H1 (cell line): ENCODE measurements around the gene ZC3H14. TPM values are rescaled to one million over a fixed set of nuclear protein-coding genes. Genes with fewer than 3 reads are reported as not detected.

Experiments used
- CTCF ChIA-PET: fragments of 300-600 bp; sonication (Branson Sonifier 250); formaldehyde crosslinking; loops from one replicate; lab custom pipeline; 2021; ENCODE audit not compliant: partially characterized antibody; lab: Charles Lee
- POLR2A ChIA-PET: fragments of 300-600 bp; sonication (Branson Sonifier 250); formaldehyde crosslinking; loops from one replicate; lab custom pipeline; 2021; ENCODE audit warnings: inconsistent platforms; ENCODE audit not compliant: partially characterized antibody; lab: Charles Lee
- DNase-seq, 2 experiments: peaks; one replicate each; pipeline versions ENCODE4 v3.0.0 to v3.0.0-alpha.2; 2010 to 2022; ENCODE audit warnings: low spot score in 2 of 2, low read depth in 1 of 2, mixed read lengths in 1 of 2
- FAIRE-seq: peaks from 2 replicates; lab custom pipeline; 2011; peaks lifted over from hg19 to GRCh38; lab: Jason Lieb, UNC
- H2AFZ ChIP-seq: 2 replicates; pipeline ENCODE4 v1.8.1; 2012; ENCODE audit warnings: low read length, inconsistent platforms
- H2AK5ac ChIP-seq: 2 replicates; pipeline ENCODE4 v1.6.1; 2013; ENCODE audit warnings: low read depth, low read length
- H2BK120ac ChIP-seq: replicated peaks from 2 replicates; pipeline ENCODE3; 2013; ENCODE audit warnings: low read depth, low read length, inconsistent platforms
- H2BK12ac ChIP-seq: 2 replicates; pipeline ENCODE4 v1.6.1; 2013; ENCODE audit warnings: low read depth, low read length
- H2BK15ac ChIP-seq: 2 replicates; pipeline ENCODE4 v1.6.1; 2013; ENCODE audit warnings: low read length
- H2BK20ac ChIP-seq: 2 replicates; pipeline ENCODE4 v1.6.1; 2013; ENCODE audit warnings: low read length
- H2BK5ac ChIP-seq: 2 replicates; pipeline ENCODE4 v1.6.1; 2013; ENCODE audit warnings: low read depth, low read length
- H3K14ac ChIP-seq: 2 replicates; pipeline ENCODE4 v1.6.1; 2013; ENCODE audit warnings: inconsistent platforms; ENCODE audit not compliant: insufficient read length
- H3K18ac ChIP-seq: 2 replicates; pipeline ENCODE4 v1.6.1; 2013; ENCODE audit warnings: low read length; ENCODE audit errors: extremely low read depth
- H3K23ac ChIP-seq: 2 replicates; pipeline ENCODE4 v1.6.1; 2013; ENCODE audit warnings: inconsistent platforms; ENCODE audit not compliant: insufficient read length
- H3K23me2 ChIP-seq: 2 replicates; pipeline ENCODE4 v1.6.1; 2013; ENCODE audit warnings: low read depth, low read length
- H3K27ac ChIP-seq: 2 replicates; pipeline ENCODE4 v1.6.1; 2011; ENCODE audit warnings: low read depth, low read length, inconsistent platforms
- H3K27me3 ChIP-seq, 4 experiments: replicated peaks in 1 of 4; 1 replicate in 1 of 4; 2 replicates in 3 of 4; pipeline versions ENCODE4 v1.6.1 to v1.8.1; 2011 to 2013; ENCODE audit warnings: low read length in 3 of 4, mild to moderate bottlenecking in 3 of 4, inconsistent platforms in 2 of 4, mixed read lengths in 2 of 4, moderate library complexity in 1 of 4; ENCODE audit not compliant: control insufficient read depth in 3 of 4, insufficient read depth in 3 of 4; ENCODE audit errors: extremely low read depth in 1 of 4
- H3K36me3 ChIP-seq, 4 experiments: 2 replicates each; pipeline versions ENCODE4 v1.6.1 to v1.8.1; 2011 to 2013; ENCODE audit warnings: mild to moderate bottlenecking in 4 of 4, low read length in 3 of 4, moderate library complexity in 2 of 4, control low read depth in 1 of 4, inconsistent platforms in 1 of 4; ENCODE audit not compliant: insufficient read depth in 4 of 4, control insufficient read depth in 2 of 4
- H3K4ac ChIP-seq: replicated peaks from 2 replicates; pipeline ENCODE3; 2013; ENCODE audit warnings: low read length, low read depth, mixed read lengths, inconsistent platforms; ENCODE audit not compliant: insufficient read length
- H3K4me1 ChIP-seq, 4 experiments: replicated peaks in 1 of 4; 1 replicate in 1 of 4; 2 replicates in 3 of 4; pipeline versions ENCODE4 v1.6.1 to v1.8.1; 2011 to 2013; ENCODE audit warnings: low read length in 3 of 4, inconsistent platforms in 2 of 4, mixed read lengths in 1 of 4; ENCODE audit not compliant: insufficient read depth in 4 of 4, control insufficient read depth in 3 of 4
- H3K4me2 ChIP-seq, 2 experiments: 2 replicates each; pipeline versions ENCODE4 v1.6.1 to v1.8.1; 2011 to 2013; ENCODE audit warnings: low read depth in 2 of 2, low read length in 2 of 2, control low read depth in 1 of 2, inconsistent platforms in 1 of 2, mild to moderate bottlenecking in 1 of 2; ENCODE audit not compliant: insufficient read depth in 1 of 2
- H3K4me3 ChIP-seq, 4 experiments: fragments of 200-600, 300-600 bp in 1 of 4; sonication (generic), shearing (Covaris generic), sonication (Bioruptor Twin) in 1 of 4; 2 replicates each; pipeline versions ENCODE4 v1.5.1 to v1.8.1; 2011 to 2016; ENCODE audit warnings: low read length in 4 of 4, low read depth in 3 of 4, control low read depth in 2 of 4, inconsistent platforms in 2 of 4, mild to moderate bottlenecking in 2 of 4, mixed read lengths in 1 of 4, moderate library complexity in 1 of 4; ENCODE audit not compliant: insufficient read depth in 2 of 4; ENCODE audit errors: extremely low read depth in 1 of 4
- H3K56ac ChIP-seq: replicated peaks from 2 replicates; pipeline ENCODE3; 2013; ENCODE audit warnings: low read depth, mild to moderate bottlenecking, mixed read lengths, low read length, inconsistent platforms; ENCODE audit not compliant: insufficient read length
- H3K79me1 ChIP-seq: 2 replicates; pipeline ENCODE4 v1.6.1; 2013; ENCODE audit warnings: low read depth, low read length, control low read depth
- H3K79me2 ChIP-seq, 2 experiments: 2 replicates each; pipeline versions ENCODE4 v1.6.1 to v1.8.1; 2012 to 2013; ENCODE audit warnings: low read length in 2 of 2, mild to moderate bottlenecking in 2 of 2, inconsistent platforms in 1 of 2; ENCODE audit not compliant: insufficient read depth in 2 of 2, control insufficient read depth in 1 of 2
- H3K9ac ChIP-seq, 4 experiments: replicated peaks in 1 of 4; 1 replicate in 1 of 4; 2 replicates in 3 of 4; pipeline versions ENCODE4 v1.6.1 to v1.8.1; 2011 to 2013; ENCODE audit warnings: low read depth in 3 of 4, low read length in 3 of 4, control low read depth in 2 of 4, mild to moderate bottlenecking in 2 of 4, moderate library complexity in 2 of 4, inconsistent platforms in 1 of 4; ENCODE audit errors: extremely low read depth in 1 of 4
- H3K9me3 ChIP-seq, 2 experiments: 2 replicates each; pipeline versions ENCODE4 v1.6.1 to v1.8.1; 2012 to 2013; ENCODE audit warnings: mild to moderate bottlenecking in 2 of 2, moderate library complexity in 2 of 2, control low read depth in 1 of 2, inconsistent platforms in 1 of 2, low read depth in 1 of 2, low read length in 1 of 2, mixed read lengths in 1 of 2; ENCODE audit not compliant: insufficient read depth in 2 of 2
- H4K20me1 ChIP-seq, 2 experiments: replicated peaks in 1 of 2; 2 replicates each; pipeline versions ENCODE3 to v1.8.1; 2011 to 2013; ENCODE audit warnings: inconsistent platforms in 2 of 2, low read length in 2 of 2, mild to moderate bottlenecking in 1 of 2; ENCODE audit not compliant: insufficient read depth in 2 of 2, control insufficient read depth in 1 of 2
- H4K5ac ChIP-seq: 2 replicates; pipeline ENCODE4 v1.6.1; 2013; ENCODE audit warnings: low read length, low read depth, mixed read lengths, inconsistent platforms; ENCODE audit not compliant: insufficient read length
- H4K8ac ChIP-seq: 2 replicates; pipeline ENCODE4 v1.8.0; 2013; ENCODE audit warnings: mild to moderate bottlenecking, moderate library complexity, low read length, inconsistent platforms; ENCODE audit not compliant: insufficient read depth; ENCODE audit errors: extremely low read depth
- H4K91ac ChIP-seq: replicated peaks from 2 replicates; pipeline ENCODE3; 2013; ENCODE audit warnings: low read length, mixed read lengths, inconsistent platforms; ENCODE audit not compliant: insufficient read length
- EP300 ChIP-seq, 2 experiments: IDR thresholded peaks; 1 replicate in 1 of 2; 2 replicates in 1 of 2; pipeline ENCODE4 v1.6.1; 2011 to 2012; ENCODE audit warnings: low read depth in 2 of 2, low read length in 2 of 2, mild to moderate bottlenecking in 2 of 2, borderline replicate concordance in 1 of 2, inconsistent platforms in 1 of 2, moderate library complexity in 1 of 2
- RXRA ChIP-seq: IDR thresholded peaks from 2 replicates; pipeline ENCODE4 v1.6.1; 2011; ENCODE audit warnings: low read depth, mild to moderate bottlenecking, low read length, moderate library complexity; ENCODE audit not compliant: insufficient read depth
- TEAD4 ChIP-seq: IDR thresholded peaks from 2 replicates; pipeline ENCODE4 v1.6.1; 2012; ENCODE audit warnings: low read depth, low read length, inconsistent platforms, mixed read lengths
- WGBS, 2 experiments: shearing (Covaris generic) in 1 of 2; methylation state at CpG; one replicate each; pipeline versions ENCODE4 v1.1.6 to v1.1.7; 2013 to 2015; ENCODE audit warnings: low lambda C conversion rate in 2 of 2, mixed read lengths in 2 of 2, inconsistent platforms in 1 of 2, low coverage in 1 of 2, missing lambda C conversion rate in 1 of 2; ENCODE audit not compliant: insufficient replicate concordance in 2 of 2, insufficient coverage in 1 of 2, insufficient read length in 1 of 2; ENCODE audit errors: extremely low coverage in 1 of 2, missing lambda C conversion rate in 1 of 2; 5-methylcytosine and 5-hydroxymethylcytosine counted together
- polyA plus RNA-seq, 7 experiments: library from polyadenylated mRNA; depleted of rRNA in 3 of 7; stranded (reverse) in 5 of 7; unstranded in 2 of 7; fragments of >200 nt in 5 of 7; fragments of 200-250 nt in 2 of 7; gene quantifications; 1 replicate in 5 of 7; 2 replicates in 1 of 7; 4 replicates in 1 of 7; pipeline versions ENCODE4 v1.2.1 to v1.2.3, GENCODE V29; 2011 to 2013; ENCODE audit warnings: missing spikeins in 2 of 7, mixed read lengths in 2 of 7
- total RNA-seq: library from RNA; stranded (reverse); fragmentation: NEBNext Ultra II Directional; extraction: Animal tissue kit (Norgen Biotek cat#: 25700); gene quantifications from 2 replicates; pipeline ENCODE4 v1.2.1, GENCODE V29; 2021
- TF ChIP-seq, protein P1 (sequence below): IDR thresholded peaks from 2 replicates; pipeline ENCODE4 v1.6.1; 2011; ENCODE audit warnings: low read length, improper control_type of control experiment

ZC3H14 gene
- total and polyA plus RNA-seq, 2 of the 8 experiments (the other 6 are each of a cell fraction or from before 2014, with no cell fraction given) = 86.0 to 99.1 TPM

DNA sequence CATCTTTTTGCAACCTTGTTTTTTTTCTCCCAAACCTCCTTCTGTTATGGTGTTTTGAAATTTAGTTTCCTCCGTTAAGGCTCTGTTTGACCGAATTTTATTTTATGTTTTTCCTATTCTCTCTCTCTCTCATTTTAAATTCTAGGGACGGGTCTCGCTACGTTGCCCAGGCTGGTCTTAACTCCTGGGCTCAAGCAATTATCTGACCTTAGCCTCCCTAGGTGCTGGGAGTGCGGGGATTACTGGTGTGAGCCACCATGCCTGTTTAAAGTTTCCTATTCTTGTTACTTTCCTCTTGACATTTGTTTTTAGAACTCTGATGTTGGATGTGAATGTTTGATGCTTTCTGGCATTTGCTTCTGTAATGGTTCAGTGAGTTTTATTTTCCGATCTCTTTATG is 1.0 kb downstream of the ZC3H14 start:
- Histone ChIP-seq H3K4ac (no peak overlapping the region), H3K4me1 (peaks cover 0 to 4% (median 2%) of the 10 kb centered on the region in 4 experiments; a peak in 5 of 7 replicates), H3K27me3 (no peaks in the 10 kb centered on the region), H2AK5ac (no peak overlapping the region), H3K79me2 (peaks cover 0 to 36% of the 10 kb centered on the region in 2 experiments; a peak in 3 of 4 replicates), H4K5ac (no peak overlapping the region), H2BK120ac (no peak overlapping the region), H3K9me3 (no peaks in the 10 kb centered on the region), H3K23ac (no peak overlapping the region), H3K4me2 (peak overlapping the region; percentile 42 to 61), H2BK5ac (no peak overlapping the region), H4K8ac (no peak overlapping the region), H2AFZ (no peak overlapping the region), H3K27ac (no peak overlapping the region), H3K4me3 (peak overlapping the region; percentile 90 to 97 (median 92)), H3K14ac (no peak overlapping the region), H2BK20ac (no peak overlapping the region), H3K23me2 (peaks cover 6% of the 10 kb centered on the region), H2BK15ac (no peak overlapping the region), H3K56ac (peak overlapping the region; percentile 5), H3K9ac (peak overlapping the region in 2 of 4 experiments; percentile 39 to 49; a peak in 3 of 7 replicates), H3K36me3 (peaks cover 4 to 31% (median 13%) of the 10 kb centered on the region in 4 experiments; a peak in 7 of 8 replicates), H3K79me1 (no peaks in the 10 kb centered on the region; the same call in 1 of the 2 replicates), H3K18ac (no peak overlapping the region), H4K91ac (no peak overlapping the region), H2BK12ac (no peak overlapping the region), H4K20me1 (peaks cover 3 to 6% of the 10 kb centered on the region in 2 experiments)
- WGBS, 2 experiments = 51% methylated on average over 7 of the region's 7 CpGs; no CpG with 5 or more reads in 1 of the 2 experiments
- FAIRE-seq = no peak
- ChIA-PET POLR2A (interaction anchor here (0.9 to 1.9 kb wide), 4 partner anchors 9 to 118 kb away, joined by 4 to 12 read pairs (median 4); partner anchors contain the start of gene PTPN21), CTCF (interaction anchor here (1.8 kb wide), 1 partner anchor 8 kb away, joined by 5 read pairs; no protein-coding TSS in a partner anchor)
- DNase-seq = no peak
- no peak for TF ChIP-seq TEAD4
- TF ChIP-seq, protein P1, sequence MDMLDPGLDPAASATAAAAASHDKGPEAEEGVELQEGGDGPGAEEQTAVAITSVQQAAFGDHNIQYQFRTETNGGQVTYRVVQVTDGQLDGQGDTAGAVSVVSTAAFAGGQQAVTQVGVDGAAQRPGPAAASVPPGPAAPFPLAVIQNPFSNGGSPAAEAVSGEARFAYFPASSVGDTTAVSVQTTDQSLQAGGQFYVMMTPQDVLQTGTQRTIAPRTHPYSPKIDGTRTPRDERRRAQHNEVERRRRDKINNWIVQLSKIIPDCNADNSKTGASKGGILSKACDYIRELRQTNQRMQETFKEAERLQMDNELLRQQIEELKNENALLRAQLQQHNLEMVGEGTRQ = no peak
- no peak for TF ChIP-seq EP300 (IDR thresholded peaks at IDR 0.05; ENCODE audit: borderline replicate concordance in 1 of 2, low read depth in 2 of 2, low read length in 2 of 2)
- TF ChIP-seq RXRA = no peak
